Measurements from ENCODE around the gene PLD4. TPM values are rescaled to one million over a fixed set of nuclear protein-coding genes. Genes with fewer than 3 reads are reported as not detected.

Gene PLD4
- polyA plus RNA-seq, 6 donors from 2014 or later, result 77.4 to 264 (median 182) TPM

DNA sequence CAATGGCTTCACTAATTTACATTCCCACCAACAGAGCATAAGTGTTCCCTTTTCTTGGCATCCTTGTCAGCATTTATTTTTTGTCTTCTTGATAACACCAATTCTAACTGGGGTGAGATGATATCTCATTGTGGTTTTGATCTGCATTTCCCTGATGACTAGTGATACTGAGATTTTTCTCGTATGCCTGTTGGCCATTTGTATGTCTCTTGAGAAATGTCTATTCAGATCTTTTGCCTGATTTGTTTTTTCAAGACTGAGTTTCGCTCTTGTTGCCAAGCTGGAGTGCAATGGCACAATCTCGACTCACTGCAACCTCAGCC, 4.7 kb upstream of the PLD4 start:
- peaks cover 0 to 2% (median 0%) of the 10 kb centered on the region in 7 donors for H3K9me3 Mint-ChIP-seq
- no peaks in the 10 kb centered on the region for H3K27me3 Mint-ChIP-seq
- no peaks in the 10 kb centered on the region for H3K36me3 Mint-ChIP-seq
- H3K4me1 Mint-ChIP-seq, result peaks cover 22 to 38% (median 36%) of the 10 kb centered on the region in 3 donors
- H3K27ac Mint-ChIP-seq, result no peak overlapping the region
- no peak for ATAC-seq (ENCODE audit: low read depth in 2 of 2)
- H3K4me3 Mint-ChIP-seq, result no peak overlapping the region
- DNase-seq, result no peak

- ATAC-seq (ENCODE audit: low read depth in 2 of 2) (no peak), DNase-seq (peak; percentile 34)
- peak overlapping the region; percentile 87 to 96 (median 91) for H3K27ac Mint-ChIP-seq
- no peaks in the 10 kb centered on the region for H3K27me3 Mint-ChIP-seq
- peak overlapping the region; percentile 88 to 96 (median 92) for H3K4me3 Mint-ChIP-seq
- H3K36me3 Mint-ChIP-seq, result no peaks in the 10 kb centered on the region
- H3K4me1 Mint-ChIP-seq, result peaks cover 41 to 71% (median 56%) of the 10 kb centered on the region in 3 donors
- H3K9me3 Mint-ChIP-seq, result peaks cover 0 to 2% (median 0%) of the 10 kb centered on the region in 7 donors
Observed at GRCh38 chr14:104923640-104924420, 849 bp upstream of the PLD4 start.

DNA sequence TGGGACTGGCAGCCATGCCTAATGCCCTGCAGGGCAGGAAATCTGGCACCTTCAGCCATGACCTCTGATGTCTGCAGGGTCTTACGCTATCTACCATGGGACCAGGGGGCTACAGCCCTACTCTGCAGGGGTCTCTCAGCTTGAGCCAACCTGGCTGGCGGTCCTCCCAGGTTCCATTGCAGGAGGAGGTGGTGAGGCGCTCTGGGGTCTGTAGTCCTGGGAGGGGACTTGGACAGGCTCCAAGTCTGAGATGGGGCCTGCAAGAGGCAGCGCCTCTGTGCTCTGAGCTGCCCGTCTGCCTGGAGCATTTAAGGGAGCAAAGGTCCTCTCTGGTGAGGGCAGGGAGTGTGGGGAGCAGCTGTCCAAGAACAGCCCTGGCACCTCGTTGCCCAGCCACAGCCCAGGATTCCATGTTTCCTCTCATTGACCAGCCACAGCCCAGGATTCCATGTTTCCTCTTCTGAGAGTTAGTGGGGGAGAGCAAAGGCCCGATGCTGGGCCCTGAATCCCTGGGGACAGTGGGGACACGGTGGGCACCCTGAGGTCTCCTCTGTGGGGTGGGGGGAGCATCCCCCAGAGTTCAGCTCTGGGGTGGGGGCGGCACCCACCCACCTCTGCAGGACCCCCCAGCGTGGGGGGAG, 655 bp downstream of the PLD4 start:
- H3K4me3 Mint-ChIP-seq, result peak overlapping the region; percentile 88 to 96 (median 92)
- peaks cover 0 to 2% (median 0%) of the 10 kb centered on the region in 7 donors for H3K9me3 Mint-ChIP-seq
- peak overlapping the region in 5 of 6 donors; percentile 60 to 94 (median 91) for H3K27ac Mint-ChIP-seq
- H3K4me1 Mint-ChIP-seq, result peaks cover 43 to 74% (median 58%) of the 10 kb centered on the region in 3 donors
- no peaks in the 10 kb centered on the region for H3K27me3 Mint-ChIP-seq
- no peak for ATAC-seq (ENCODE audit: low read depth in 2 of 2)
- H3K36me3 Mint-ChIP-seq, result no peaks in the 10 kb centered on the region
- DNase-seq, result no peak

DNA sequence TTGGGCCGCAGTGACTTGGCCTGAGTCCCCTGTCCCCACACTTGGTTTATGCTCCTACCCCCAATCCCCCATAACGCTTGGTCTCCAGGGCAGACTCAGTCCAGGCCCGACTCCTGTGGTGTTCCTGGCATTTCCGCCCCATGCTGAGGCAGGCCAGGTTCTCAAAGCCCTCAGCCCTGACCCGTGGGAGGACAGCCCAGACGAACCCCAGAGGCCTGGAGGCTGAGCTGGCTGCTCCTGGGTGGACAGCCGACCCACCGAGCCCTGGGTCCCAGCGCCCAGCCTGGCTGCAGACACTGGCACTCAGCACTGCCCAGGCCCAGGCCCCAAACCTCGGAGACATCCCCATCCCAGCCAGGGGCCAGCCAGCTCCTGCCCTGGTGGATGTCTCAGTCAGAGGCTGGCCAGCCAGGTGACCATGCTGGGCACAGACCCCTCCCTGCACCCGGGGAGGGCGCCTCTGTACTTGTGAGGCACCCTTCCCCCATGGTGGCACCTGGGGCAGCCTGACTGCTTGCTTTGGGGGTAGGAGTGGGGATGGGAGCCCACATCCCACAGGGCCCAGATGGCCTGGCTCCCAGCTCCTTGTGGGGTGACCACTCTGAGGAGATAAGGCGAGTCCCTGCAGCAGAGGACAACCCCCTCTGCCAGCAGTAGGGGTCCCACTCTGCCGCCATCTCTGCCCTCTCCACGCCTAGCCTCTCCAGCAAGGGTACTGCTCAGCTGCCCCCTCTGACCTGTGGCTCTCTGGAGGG, 1.4 kb downstream of the PLD4 start:
- H3K27me3 Mint-ChIP-seq, result no peaks in the 10 kb centered on the region
- no peaks in the 10 kb centered on the region for H3K36me3 Mint-ChIP-seq
- peaks cover 43 to 73% (median 57%) of the 10 kb centered on the region in 3 donors for H3K4me1 Mint-ChIP-seq
- DNase-seq (no peak), ATAC-seq (ENCODE audit: low read depth in 2 of 2) (no peak)
- H3K27ac Mint-ChIP-seq, result peak overlapping the region; percentile 59 to 98 (median 85)
- peak overlapping the region; percentile 88 to 96 (median 92) for H3K4me3 Mint-ChIP-seq
- peaks cover 0 to 2% (median 0%) of the 10 kb centered on the region in 7 donors for H3K9me3 Mint-ChIP-seq

DNA sequence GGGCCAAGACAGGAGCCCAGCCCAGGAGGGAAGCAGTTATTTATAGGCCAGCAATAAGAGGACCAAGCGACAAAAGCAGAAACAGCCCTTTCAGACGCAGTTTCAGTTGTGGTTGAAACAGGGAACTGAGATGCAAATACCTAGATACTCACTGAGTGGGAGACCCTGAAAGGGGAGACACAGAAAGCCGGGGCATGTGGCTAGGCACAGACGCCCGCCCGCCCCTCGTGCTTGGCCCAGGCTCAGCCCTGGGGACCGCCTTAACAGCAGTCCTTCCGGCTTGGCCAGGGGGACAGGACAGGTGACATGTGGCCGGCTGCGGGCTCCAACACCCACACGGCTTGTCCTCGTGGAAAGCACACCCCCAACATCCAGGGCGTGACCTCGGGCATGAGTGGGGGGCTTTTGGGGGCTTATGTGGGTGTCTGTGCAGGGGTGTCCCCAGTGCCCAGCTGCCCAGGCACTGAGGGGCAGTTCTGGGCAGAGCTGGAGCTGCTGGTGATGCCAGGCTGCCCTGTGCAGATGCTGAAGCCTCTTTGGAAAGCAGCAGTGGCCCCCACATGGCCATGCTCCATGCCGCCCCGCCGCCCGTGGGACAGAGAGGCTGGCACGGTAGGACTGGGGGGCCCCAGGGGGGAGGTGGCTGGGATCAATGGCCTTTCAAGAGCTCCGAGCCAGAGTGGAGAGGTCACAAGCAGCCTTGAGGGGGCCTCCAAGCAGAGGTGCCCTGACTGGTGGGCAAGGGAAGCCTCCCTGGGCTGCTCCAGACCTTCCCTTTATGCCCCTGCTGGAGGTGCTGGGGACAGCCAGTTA, 2.1 kb downstream of the PLD4 start:
- Mint-ChIP-seq H3K27ac (peak overlapping the region; percentile 59 to 98 (median 85)), H3K9me3 (peaks cover 0 to 2% (median 0%) of the 10 kb centered on the region in 7 donors), H3K4me1 (peaks cover 43 to 65% (median 50%) of the 10 kb centered on the region in 3 donors), H3K4me3 (peak overlapping the region; percentile 84 to 96 (median 90)), H3K36me3 (no peaks in the 10 kb centered on the region), H3K27me3 (no peaks in the 10 kb centered on the region)
- ATAC-seq (ENCODE audit: low read depth in 2 of 2), result peak; percentile 80 to 81
- DNase-seq, result peak; percentile 87

GRCh38 chr14:104927432-104927816, 2.7 kb downstream of the PLD4 start:
- H3K27me3 Mint-ChIP-seq, result no peaks in the 10 kb centered on the region
- peak overlapping the region in 7 of 8 donors; percentile 56 to 92 (median 84) for H3K4me3 Mint-ChIP-seq
- H3K4me1 Mint-ChIP-seq, result peaks cover 43 to 62% (median 44%) of the 10 kb centered on the region in 3 donors
- peaks cover 0 to 2% (median 0%) of the 10 kb centered on the region in 7 donors for H3K9me3 Mint-ChIP-seq
- ATAC-seq (ENCODE audit: low read depth in 2 of 2), result no peak
- no peak overlapping the region for H3K27ac Mint-ChIP-seq
- DNase-seq, result no peak
- H3K36me3 Mint-ChIP-seq, result no peaks in the 10 kb centered on the region

DNA sequence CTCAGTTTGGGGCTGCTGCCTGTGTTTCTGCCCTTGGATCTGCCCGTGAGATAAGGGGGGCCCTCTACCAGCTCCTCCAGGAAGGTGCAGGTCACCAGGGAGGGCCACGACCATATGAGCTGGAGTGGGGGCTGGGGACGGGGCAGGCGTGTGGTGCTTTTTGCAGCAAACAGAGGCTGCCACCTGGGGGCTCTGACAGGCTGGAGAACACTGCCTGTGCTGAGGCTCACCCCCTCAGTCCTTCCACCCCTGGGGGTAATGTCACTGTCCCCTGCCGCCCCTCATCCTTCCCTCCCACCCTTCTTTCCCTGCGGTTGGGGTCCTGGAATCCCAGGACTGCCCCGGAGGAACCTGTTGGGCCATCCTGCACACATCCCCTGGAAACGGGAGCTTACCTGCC, 3.2 kb downstream of the PLD4 start:
- Mint-ChIP-seq H3K4me3 (peak overlapping the region in 7 of 8 donors; percentile 3 to 92 (median 81)), H3K9me3 (peaks cover 0 to 2% (median 0%) of the 10 kb centered on the region in 7 donors), H3K36me3 (no peaks in the 10 kb centered on the region), H3K27ac (no peak overlapping the region), H3K27me3 (no peaks in the 10 kb centered on the region), H3K4me1 (peaks cover 40 to 59% (median 42%) of the 10 kb centered on the region in 3 donors)
- ATAC-seq (ENCODE audit: low read depth in 2 of 2), result no peak
- no peak for DNase-seq

GRCh38 chr14:104928391-104929133, 3.9 kb downstream of the PLD4 start:
- Mint-ChIP-seq H3K36me3 (no peaks in the 10 kb centered on the region), H3K27ac (peak overlapping the region in 2 of 6 donors; percentile 17 to 49), H3K4me1 (peaks cover 33 to 57% (median 39%) of the 10 kb centered on the region in 3 donors), H3K4me3 (peak overlapping the region in 4 of 8 donors; percentile 5 to 89 (median 39)), H3K9me3 (peaks cover 0 to 2% (median 0%) of the 10 kb centered on the region in 7 donors), H3K27me3 (no peaks in the 10 kb centered on the region)
- ATAC-seq (ENCODE audit: low read depth in 2 of 2), result no peak
- DNase-seq, result no peak

DNA sequence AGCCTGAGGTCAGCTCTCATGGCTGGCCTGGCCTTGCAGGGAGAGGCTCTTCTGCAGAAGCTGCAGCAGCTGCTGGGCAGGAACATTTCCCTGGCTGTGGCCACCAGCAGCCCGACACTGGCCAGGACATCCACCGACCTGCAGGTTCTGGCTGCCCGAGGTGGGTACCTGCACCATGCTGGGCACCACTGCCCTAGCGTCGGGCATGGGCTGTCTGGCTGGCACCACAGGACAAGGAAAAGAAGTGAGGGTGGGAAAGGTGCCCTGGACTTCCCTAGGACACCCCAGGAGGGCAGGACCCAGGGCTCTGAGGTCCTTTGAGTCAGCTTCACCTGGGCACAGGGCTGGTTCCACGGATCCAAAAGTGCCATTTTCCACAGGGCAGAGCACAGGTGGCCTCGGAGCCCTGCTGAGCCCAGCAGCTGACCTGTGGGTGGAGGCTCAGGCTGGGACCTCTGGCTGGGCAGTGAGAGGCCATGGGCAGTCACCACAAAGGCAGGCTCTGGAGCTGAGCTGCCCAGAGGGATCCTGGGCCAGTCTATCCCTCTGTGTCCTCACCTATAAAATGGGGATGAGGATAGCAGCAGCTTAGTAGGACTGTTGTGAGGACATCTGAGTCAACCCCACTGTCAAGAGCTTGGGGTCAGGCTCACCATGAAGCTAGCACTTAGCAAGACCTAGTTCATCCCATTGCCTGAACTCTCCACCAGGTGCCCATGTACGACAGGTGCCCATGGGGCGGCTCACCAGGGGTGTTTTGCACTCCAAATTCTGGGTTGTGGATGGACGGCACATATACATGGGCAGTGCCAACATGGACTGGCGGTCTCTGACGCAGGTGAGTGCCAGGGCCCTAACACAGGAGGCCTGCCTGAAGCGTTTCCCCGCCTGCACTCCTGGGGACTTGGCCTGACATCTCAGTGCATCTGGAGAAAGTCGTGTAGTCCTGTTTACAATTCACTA, 4.9 kb downstream of the PLD4 start:
- Mint-ChIP-seq H3K36me3 (no peaks in the 10 kb centered on the region), H3K4me3 (peak overlapping the region in 4 of 8 donors; percentile 3 to 50 (median 24)), H3K4me1 (peaks cover 29 to 51% (median 32%) of the 10 kb centered on the region in 3 donors), H3K27ac (peak overlapping the region in 1 of 6 donors; percentile 82), H3K27me3 (peaks cover 0 to 2% (median 0%) of the 10 kb centered on the region in 3 donors), H3K9me3 (no peaks in the 10 kb centered on the region)
- ATAC-seq (ENCODE audit: low read depth in 2 of 2), result no peak
- DNase-seq, result no peak

DNA sequence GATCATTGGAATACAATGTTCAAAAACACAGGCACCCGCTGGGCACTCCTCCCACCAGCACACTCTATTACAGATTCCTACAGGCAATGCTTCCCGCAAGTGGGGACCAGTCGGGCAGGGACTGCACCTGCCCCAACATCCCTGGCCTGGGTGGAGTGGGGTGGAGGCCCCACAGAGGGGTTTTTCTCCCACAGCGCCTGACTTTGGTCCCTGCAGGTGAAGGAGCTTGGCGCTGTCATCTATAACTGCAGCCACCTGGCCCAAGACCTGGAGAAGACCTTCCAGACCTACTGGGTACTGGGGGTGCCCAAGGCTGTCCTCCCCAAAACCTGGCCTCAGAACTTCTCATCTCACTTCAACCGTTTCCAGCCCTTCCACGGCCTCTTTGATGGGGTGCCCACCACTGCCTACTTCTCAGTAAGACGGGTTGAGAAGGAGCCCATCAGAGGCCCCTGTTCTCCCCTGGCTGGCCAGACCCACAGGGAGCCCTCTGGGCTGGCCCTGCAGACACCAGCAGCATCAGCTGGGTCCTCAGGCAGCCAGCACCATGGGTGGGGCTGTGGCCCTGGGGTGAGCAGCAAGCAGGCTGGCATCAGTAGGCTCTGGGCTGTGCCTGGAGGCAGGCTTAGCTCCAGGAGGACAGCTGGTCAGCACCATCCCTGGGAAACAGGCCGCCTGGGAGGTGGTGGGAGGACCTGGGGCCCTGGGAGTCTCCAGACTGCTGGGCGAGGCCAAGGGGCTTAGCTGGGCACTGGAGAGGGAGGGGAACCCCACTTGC, 6.0 kb downstream of the PLD4 start:
- DNase-seq, result no peak
- H3K9me3 Mint-ChIP-seq, result no peaks in the 10 kb centered on the region

More for the DNA sequence above, 6.0 kb downstream of the PLD4 start:
- ATAC-seq (ENCODE audit: low read depth in 2 of 2), result no peak
- no peaks in the 10 kb centered on the region for H3K36me3 Mint-ChIP-seq
- H3K27me3 Mint-ChIP-seq, result peaks cover 0 to 8% (median 0%) of the 10 kb centered on the region in 3 donors
- peaks cover 27 to 47% (median 31%) of the 10 kb centered on the region in 3 donors for H3K4me1 Mint-ChIP-seq
- H3K27ac Mint-ChIP-seq, result no peak overlapping the region
- peak overlapping the region in 1 of 8 donors; percentile 43 for H3K4me3 Mint-ChIP-seq
